ENCODE measurements around the gene NECTIN4.
"Not testable (repeated sequence)": the region's sequence is repeated elsewhere in the genome, so short reads cannot be mapped to it uniquely, and the experiment has no call there.

DNA sequence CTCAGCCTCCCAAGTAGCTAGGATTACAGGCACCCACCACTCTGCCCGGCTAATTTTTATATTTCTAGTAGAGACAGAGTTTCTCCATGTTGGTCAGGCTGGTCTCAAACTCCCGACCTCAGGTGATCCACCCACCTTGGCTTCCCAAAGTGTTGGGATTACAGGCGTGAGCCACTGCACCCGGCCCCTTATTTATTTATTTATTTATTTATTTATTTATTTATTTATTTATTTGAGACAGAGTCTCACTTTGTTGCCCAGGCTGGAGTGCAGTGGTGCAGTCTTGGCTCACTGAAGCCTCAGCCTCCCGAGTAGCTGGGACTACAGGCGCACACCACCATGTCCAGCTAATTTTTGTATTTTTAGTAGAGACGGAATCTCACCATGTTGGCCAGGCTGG is 23.7 kb downstream of the NECTIN4 start:
- TF ChIP-seq POLR2A, EP300 (IDR thresholded peaks at IDR 0.05): not testable (repeated sequence)
- TF ChIP-seq, protein P1, sequence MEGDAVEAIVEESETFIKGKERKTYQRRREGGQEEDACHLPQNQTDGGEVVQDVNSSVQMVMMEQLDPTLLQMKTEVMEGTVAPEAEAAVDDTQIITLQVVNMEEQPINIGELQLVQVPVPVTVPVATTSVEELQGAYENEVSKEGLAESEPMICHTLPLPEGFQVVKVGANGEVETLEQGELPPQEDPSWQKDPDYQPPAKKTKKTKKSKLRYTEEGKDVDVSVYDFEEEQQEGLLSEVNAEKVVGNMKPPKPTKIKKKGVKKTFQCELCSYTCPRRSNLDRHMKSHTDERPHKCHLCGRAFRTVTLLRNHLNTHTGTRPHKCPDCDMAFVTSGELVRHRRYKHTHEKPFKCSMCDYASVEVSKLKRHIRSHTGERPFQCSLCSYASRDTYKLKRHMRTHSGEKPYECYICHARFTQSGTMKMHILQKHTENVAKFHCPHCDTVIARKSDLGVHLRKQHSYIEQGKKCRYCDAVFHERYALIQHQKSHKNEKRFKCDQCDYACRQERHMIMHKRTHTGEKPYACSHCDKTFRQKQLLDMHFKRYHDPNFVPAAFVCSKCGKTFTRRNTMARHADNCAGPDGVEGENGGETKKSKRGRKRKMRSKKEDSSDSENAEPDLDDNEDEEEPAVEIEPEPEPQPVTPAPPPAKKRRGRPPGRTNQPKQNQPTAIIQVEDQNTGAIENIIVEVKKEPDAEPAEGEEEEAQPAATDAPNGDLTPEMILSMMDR (IDR thresholded peaks at IDR 0.05): not testable (repeated sequence)

Data from gastroesophageal sphincter (tissue), 3 donors.